CD4-positive, alpha-beta T cell treated with Interleukin-4 for 1 hour (primary cell): ENCODE results near the gene RIMBP2.
"Not testable (repeated sequence)": the region's sequence is repeated elsewhere in the genome, so short reads cannot be mapped to it uniquely, and the experiment has no call there.

Source experiments
- DNase-seq, 2 donors: peaks; one replicate each; pipeline ENCODE4 v3.0.0-alpha.2; 2020 to 2022

Gene RIMBP2

GRCh38 chr12:130655010-130655409, 61.1 kb downstream of the RIMBP2 start:
- DNase-seq = no peak

DNA sequence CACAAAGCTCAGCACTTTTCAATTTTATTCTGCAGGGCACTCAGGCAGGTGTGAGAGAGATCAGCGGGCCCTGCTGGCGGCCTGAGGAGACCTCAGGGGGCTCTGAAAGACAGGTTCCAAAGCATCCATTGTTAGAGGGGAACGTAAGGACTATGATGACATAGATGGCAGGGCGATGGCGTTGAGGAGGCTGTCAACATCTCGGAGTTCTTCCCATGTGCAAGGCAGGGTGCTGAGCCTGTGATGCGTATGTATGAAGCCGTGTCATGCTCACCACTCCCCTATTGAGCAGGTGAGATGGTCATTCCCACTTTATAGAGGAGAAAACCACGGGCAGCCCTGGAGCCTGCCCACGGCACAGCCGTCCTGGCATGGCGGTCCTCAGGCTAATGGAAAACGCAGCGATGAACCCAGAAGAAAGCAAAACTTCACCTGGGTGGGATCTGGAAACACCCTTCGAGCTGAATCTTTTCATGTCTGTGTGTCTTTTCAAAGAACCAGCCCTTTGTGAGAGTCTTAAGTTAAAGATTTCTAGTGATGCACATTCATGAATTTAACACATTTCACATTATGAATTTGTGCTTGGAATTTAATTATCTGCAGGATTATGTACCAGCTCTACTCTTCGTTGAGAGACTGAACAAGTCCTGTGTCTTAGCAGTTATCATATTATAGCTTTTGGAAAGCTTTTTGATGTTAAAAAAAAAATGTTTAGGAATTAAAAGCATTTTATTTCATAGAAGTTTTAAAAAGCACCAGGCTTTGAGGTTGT, 64.7 kb downstream of the RIMBP2 start:
- no peak for DNase-seq

DNA sequence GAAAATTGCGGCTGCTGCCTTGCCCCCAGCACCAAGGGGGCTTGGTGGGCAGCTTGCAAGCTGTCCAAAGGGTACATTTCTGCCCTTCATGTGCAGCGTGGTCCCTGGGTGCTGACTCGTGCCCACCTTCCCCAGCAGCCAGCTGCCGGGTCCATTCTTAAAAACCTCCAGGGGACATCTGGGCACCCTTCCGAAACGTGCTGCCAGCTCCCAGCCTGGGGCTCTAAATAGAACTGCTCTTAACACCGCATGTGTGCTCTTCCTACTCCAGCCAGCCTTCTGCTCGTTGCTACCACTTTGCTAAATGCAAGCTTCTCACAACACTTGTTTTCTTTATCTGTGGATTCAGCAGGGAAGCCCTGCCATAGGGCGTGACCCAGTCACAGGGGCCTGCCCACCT, 66.0 kb downstream of the RIMBP2 start:
- DNase-seq = no peak

DNA sequence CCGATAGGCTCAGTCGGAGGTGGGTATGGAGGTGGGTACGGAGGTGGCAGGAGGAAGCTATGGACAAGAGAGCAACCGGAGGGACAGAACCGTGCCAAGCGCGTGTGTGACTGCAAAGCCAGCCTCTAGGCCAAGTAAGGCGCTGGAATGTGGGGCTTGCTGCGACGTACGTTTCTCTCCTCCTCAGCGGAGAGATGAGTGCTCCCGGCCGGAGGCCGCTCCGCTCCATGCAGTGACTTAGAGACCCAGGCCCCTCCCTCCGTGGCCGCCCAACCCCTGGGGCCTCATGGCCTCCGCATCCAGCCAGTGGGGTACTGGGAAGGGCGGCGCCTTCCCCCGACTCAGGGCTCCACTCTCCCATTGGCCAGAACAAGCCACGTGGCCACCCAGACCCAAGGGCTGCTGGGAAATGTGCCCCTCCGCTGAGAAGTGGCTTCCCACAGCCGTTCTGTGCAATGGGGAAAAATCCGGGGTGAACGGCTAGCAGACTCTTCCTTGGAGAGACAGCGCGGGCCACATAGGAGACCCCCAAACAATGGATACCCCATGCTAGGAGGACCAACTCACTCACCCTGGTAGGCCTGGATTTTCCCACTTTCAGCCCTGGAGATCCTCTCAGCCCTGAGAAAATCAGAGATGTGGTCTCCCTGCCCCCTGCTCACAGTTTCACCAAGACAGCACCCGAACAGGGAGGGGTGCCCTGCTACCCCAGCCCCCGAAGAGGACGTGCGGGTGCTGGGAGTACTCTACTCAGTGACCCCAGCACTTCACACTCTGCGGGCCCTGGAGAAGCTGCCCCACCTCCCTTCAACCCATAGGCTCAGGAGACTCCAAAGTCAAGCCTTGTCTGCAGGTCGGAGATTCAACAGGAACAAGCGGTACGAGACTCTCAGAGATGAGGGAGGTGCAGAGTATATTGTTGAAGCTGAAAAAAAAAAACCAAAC, 66.7 kb downstream of the RIMBP2 start:
- no peak for DNase-seq

DNA sequence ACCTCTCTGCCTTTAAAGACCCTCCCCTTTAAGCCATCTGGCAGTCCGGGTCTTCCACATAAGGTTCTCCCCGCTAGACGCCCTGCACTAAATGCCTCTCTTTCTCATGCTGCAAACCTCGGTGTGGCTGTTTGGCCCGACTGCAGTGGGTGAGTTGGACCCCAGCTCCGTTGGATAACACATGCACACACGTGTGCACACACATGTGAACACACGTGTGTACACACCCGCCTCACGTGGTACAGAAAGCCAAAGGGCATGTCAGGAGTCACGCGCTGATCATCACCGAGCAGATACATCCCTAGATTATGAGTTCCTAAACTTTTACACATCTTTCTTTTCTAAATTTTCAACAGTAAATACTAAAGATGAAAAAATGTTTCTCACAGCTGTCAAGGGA, 68.3 kb downstream of the RIMBP2 start:
- no peak for DNase-seq

DNA sequence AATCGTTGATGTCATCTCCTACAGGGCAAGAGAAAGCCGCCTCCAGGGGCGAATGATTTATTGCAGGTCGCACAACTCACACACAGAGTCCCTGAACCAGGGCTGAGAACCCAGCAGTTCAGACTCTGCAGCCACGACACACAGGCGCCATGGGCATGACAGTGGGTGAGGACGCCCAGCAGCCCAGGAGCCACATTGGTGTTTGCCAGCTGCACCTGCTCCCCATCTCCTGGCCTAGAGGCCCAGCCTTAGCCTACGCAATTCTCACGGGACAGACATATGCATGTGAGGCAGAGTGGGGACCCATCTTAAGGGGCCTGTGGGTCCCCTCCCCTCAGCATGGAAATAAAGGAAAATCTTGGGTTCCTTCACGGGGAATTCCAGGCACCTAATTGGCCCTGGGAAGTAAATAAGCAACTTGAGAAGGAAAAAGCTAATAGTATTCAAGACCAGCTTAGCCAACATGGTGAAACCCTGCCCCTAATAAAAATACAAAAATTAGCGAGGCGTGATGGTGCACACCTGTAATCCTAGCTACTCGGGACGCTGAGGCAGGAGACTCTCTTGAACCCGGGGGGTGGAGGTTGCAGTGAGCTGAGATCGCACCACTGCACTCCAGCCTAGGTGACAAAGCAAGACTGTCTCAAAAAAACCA, 69.3 kb downstream of the RIMBP2 start:
- no peak for DNase-seq

DNA sequence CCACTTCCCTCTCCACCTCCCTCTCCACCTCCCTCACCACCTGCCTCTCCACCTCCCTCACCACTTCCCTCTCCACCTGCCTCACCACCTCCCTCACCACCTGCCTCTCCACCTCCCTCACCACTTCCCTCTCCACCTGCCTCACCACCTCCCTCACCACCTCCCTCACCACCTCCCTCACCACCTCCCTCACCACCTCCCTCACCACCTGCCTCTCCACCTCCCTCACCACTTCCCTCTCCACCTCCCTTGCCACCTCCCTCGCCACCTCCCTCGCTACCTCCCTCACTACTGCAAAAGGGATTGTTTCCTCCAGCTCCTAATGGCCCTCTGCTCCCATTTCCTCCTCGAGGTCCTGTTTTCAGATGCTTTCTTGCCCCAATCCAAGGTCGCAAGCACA, 69.9 kb downstream of the RIMBP2 start:
- DNase-seq = not testable (repeated sequence)

- no peak for DNase-seq
Measured at GRCh38 chr12:130645751-130646150, 70.3 kb downstream of the RIMBP2 start.

DNA sequence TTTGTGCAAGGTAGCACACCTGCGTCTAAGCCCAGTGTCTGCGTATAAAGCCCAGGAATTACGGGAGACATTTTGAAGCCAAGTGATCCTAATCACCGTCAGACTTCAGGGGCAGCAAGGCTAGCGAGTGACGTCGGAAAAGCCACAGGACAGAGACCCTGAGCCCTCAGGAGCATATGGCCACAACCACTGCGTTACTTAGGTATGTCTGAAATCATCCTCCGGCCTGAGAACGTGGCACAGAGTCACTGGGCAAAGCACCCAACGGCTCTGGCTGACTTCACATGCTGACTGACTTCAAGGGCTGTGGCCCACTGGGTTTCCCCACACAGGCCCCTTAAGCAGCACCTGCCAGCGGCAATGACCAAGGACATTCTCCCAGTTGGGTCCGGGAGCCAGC, 71.5 kb downstream of the RIMBP2 start:
- DNase-seq = no peak

- no peak for DNase-seq
Measured at GRCh38 chr12:130644146-130644545, 72.0 kb downstream of the RIMBP2 start.

DNA sequence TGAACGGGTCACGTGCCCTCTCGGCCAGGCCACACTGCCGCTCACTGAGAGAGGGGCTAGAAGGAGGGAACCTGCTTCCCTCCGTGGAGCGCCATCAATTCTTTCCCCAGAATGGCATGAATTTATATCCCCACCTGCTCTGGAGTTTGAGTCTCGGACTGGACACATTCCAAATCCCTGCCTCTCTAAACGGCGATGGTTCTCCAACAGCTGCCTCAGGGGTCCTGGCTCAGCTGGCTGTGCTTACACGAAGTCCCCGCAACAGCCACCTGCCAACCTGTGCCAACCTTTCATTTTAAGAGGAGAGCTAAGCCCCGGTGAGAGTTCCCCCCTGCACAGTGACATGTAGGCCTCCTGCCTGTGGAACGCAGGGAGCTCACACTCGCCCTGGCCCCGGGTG, 73.2 kb downstream of the RIMBP2 start:
- DNase-seq = no peak

- no peak for DNase-seq
Measured at GRCh38 chr12:130641533-130642184, 74.4 kb downstream of the RIMBP2 start.

DNA sequence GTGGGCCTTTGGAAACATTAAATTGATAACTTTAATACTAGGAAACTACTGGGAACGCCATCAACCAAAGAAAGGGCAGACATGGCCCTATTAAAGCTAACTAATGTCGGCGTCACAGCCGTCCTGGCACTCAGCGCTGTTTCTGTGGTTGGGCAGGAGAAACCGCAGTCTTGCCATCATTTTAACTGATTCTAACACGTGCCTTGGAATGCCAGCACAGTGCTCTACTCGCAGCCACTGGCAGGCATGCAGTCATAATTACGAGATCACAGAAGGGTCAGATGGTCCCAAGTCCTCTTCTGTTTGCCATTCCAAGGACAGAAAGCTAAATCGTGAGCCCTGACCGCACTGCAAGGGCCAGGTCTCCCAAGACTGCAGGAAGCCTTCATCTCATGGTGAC, 75.2 kb downstream of the RIMBP2 start:
- DNase-seq = no peak

DNA sequence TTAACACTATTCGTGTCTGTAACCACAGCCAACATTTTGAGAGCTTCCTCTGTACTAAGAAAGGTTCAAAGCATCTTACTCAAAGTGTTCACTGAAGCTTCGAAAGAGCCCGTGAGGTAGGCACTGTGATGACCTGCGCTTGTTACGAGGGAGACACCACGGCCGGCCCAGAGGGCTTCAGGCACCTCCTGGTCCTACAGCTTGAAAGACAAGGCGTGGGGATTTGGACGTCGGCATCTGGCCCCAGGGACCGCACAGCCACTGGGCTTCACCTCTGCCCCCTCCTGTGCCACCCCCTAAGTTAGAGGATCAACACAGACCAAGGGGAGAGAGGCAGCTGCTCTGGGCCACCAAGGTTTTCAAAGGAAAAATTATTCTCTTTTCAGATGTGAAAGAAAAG, 75.6 kb downstream of the RIMBP2 start:
- no peak for DNase-seq

DNA sequence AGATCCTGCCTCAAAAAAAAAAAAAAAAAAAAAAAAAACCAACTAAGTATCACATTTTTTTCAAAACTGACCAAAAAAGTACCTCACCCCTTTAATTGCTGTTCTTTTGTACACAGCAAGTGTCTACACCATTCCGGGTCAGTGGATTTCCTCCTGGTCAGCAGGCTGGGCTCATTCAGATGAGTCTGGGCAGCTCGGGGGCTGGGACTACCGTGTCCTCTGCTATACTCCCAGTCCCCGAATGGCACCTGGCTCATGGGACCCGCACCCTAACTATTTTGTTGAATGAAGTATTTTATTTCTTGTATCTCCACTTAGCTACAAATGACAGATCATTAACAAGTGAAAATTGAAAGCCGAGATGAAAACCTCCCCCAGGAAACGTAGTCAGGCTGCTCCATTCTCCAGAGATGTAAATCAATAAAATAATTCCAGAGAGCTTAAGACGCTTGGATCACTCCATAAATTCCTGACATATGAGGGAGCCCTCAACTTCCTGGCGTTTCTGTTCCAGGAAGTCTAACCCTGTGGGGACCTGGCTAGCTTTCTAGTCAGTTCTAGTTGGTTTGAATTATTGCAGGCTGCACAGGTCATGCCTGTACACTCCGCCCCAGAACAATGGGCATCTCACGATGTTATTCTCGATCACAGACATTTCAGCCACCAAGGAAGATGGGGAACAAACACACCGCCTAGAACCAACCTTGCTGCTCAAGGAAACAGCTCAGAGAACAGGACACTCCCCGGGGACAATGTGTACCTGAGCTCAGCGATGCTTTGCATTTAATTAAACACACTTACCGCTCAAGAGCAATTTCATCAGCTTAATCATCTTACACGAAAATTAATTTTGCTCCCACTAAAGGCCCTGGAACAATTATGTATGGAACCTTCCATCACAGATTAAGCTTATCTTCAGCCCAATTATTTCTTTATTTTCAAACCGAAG, 76.3 kb downstream of the RIMBP2 start:
- DNase-seq = no peak

DNA sequence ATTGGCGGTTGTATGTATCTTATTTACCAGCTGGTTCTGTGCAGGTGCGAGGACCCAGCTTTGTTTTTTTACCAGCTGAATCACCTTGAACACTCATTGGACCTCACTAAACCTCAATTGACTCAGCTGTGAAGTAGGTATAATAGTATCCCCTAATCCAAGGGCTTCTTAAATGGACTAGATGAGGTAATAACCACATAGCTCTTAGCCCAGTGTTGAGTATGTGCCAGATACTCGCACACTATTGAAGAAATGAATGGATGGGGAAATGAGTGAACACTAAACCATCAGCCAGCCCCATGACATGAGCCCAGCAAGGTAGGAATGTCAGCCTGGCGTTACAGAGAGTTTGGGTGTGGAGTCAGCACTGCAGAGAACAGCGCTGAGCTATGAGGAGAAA, 79.7 kb downstream of the RIMBP2 start:
- DNase-seq = no peak

GRCh38 chr12:130634866-130635265, 81.2 kb downstream of the RIMBP2 start:
- no peak for DNase-seq

DNA sequence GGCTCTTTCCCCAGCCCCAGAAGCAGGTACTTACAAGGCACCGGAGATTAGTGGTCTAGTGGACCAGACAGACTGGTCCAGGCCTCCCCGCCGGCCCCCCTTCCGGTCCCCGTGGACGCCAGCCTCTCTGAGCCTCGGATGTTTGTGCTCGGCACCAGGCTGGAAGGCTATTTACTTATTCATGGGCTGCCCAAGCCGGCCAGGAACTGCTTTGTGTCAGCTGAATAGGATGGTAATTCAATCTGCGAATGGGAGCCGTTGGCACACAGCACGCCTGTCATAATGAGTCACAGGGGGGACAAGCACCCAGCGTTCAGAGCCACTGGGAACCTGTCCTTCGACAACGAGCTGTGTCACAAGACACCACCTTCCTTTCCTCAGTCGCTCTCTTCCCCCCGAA, 82.3 kb downstream of the RIMBP2 start:
- DNase-seq = no peak

DNA sequence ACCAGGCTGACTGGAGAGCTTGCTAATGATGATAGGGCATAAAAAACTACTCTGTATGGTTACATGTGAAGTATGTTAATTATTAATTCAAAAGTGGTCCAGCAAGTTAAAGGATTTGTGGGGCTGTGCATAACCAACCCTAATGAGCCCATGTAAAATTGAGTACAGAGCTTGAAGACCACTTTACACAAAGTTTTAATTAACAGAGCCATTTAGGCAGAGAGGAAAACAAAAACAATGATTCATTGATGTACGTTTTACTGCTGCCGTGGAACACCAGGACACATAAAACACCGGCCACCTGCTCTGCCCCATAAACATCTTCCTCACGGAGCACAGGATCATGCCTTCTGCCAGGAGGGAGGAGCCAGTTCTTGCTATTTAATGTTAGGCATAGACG, 83.5 kb downstream of the RIMBP2 start:
- DNase-seq = no peak

- no peak for DNase-seq
Measured at GRCh38 chr12:130628304-130628703, 87.8 kb downstream of the RIMBP2 start.

DNA sequence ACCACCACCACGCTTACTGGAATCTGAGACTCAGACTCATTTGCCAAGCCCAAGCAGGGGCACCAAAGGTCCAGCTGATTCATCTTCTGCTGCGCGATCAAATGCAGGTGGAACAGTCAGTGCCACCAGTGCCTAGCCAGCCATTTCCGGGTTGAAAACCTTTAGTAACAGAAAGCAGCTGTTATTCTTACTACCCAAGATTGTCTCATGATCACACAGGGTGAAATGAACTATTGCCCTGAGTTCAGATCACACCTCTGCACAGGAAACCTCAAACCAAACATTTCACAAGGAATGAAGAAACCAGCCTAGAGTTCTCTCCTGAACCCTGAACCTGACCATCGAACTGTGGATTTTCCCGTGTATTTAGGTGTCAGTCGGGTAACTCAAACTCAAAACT, 88.9 kb downstream of the RIMBP2 start:
- DNase-seq = no peak

DNA sequence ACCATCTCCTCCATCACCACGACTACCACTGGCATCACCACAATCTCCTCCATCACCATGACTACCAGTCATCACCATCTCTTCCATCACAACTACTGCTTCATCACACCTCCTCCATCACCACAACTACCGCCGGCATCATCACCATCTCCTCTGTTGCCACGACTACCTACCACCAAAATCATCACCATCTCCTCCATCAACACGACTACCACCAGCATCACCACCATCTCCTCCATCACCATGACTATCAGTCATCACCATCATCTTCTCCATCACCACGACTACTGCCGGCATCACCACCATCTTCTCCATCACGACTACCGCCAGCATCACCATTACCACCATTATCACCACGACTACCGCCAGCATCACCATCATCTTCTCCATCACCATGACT, 89.5 kb downstream of the RIMBP2 start:
- no peak for DNase-seq
